ENCODE measurements around the gene UBE3B.
A peak's percentile ranks its signal among the peaks of the same experiment; 100 is the strongest.
"Not testable (repeated sequence)": the region's sequence is repeated elsewhere in the genome, so short reads cannot be mapped to it uniquely, and the experiment has no call there.

Gene UBE3B

DNA sequence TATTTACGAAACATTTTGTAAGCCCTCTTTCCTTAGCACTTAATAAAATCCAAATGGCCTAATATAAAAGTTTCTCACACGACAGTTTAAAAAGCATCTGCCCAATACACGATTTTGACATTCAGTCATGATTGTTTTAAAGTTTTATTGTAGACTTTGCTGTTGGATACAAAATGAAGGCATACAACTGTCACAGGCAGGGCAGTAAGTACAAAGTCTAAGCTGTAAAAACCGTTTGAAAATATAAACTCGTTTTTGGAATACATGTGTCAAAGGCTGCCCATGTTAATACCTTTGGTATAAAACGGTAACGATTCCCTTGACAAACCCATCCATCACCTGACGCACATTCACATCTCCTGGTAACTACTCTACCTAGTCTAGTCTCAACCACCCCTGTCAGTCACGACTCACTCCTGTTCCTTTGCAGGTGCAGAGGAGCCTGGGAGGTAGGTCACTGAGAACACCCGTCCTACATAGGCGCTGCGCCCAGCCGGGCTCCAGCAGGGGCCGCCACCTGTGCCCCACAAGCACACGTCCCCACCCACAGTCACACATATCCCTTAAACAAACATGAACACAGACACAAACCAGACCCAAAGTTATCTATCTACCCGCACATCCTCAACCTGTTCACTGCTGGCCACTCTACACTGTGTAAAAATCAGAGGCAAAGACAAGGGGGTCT is 27.4 kb upstream of the UBE3B start:
- DNase-seq, result no peak

DNA sequence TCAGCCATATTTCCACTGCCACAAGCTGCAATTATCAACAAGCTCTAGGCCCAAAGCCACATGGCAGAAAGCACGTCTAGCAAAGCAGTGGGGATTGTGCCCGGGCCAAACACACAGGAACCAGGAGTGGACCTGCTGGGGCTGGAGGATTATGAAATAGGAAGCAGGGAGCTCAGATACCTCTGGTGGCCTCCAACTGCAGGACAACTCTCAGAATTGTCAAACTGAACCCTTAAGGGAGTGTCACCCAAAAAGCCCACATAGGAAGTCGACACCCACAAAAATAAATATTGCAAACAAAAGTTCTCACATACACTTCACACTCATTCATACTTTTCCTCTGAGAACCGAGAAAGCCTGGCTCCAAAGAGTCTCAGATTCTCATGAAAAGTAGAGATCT is 26.5 kb upstream of the UBE3B start:
- DNase-seq, result no peak

- DNase-seq, result no peak
Measured at GRCh38 chr12:109451400-109451799, 26.0 kb upstream of the UBE3B start.

- no peak for DNase-seq
Measured at GRCh38 chr12:109452489-109452888, 24.9 kb upstream of the UBE3B start.

DNA sequence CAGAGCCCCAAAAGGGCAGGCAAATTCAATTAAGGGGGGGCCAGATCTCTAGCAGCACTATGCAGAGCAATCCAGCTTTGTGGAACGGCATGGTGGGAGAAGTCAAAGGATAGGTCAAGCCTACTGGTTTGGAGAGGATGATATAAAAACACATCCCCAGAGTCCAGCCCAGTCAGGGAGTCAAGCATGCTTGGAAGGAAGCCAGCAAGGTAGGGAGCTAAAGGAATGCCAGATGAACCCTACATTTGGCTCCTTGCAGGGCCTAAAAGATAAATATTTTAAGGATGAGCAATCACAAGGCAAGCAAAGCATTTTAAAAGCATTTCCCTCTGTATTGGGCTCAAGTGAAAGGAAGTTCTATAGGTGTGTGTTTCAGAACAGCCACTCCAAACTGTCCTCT is 21.7 kb upstream of the UBE3B start:
- DNase-seq, result no peak

DNA sequence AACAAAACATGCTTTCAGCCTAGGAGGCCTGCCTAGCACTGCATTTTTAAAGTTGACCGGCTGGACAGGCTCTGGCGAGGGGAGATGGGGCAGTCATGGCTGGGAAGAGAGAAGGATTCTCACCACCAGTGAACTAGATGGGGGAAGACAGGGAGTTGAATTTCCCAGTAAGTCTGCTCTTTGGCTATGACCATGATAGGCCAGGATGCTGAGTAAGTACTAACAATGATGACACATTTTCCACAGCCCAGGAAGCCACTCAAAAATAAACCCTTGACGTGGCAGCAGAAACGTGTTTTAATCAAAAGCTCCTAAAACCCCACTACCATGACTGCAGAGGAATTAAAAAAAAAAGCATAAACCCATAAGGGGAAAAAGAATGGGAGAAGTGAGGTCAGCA is 19.3 kb upstream of the UBE3B start:
- DNase-seq, result no peak

DNA sequence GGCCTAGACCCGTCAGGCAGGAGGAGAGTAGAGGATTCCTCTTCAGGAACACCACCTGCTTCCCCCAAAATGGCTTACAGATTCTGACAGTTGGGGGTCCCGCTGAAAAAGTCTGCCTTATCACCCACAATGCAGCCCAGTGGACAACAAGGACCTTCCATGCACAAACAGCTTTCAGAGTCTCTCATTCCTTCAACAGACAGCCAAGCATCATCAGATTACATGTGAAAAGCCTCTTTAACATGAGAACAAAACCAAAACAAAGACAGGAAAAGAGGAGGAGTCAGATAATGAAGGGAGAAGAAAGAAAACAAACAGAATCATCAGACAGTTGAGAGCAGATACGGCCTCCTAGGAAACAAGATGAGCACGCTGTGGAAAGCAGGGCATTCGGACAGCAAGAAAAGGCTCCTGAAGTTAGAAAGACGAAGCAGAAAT is 18.6 kb upstream of the UBE3B start:
- DNase-seq, result no peak

- DNase-seq, result no peak
Measured at GRCh38 chr12:109459247-109459646, 18.2 kb upstream of the UBE3B start.

- no peak for DNase-seq
Measured at GRCh38 chr12:109460538-109460937, 16.9 kb upstream of the UBE3B start.

GRCh38 chr12:109461049-109461845 is 16.2 kb upstream of the UBE3B start:
- DNase-seq, result peak; percentile 95

- DNase-seq, result peak; percentile 41 to 56
Measured at GRCh38 chr12:109461846-109462756, 15.3 kb upstream of the UBE3B start.

DNA sequence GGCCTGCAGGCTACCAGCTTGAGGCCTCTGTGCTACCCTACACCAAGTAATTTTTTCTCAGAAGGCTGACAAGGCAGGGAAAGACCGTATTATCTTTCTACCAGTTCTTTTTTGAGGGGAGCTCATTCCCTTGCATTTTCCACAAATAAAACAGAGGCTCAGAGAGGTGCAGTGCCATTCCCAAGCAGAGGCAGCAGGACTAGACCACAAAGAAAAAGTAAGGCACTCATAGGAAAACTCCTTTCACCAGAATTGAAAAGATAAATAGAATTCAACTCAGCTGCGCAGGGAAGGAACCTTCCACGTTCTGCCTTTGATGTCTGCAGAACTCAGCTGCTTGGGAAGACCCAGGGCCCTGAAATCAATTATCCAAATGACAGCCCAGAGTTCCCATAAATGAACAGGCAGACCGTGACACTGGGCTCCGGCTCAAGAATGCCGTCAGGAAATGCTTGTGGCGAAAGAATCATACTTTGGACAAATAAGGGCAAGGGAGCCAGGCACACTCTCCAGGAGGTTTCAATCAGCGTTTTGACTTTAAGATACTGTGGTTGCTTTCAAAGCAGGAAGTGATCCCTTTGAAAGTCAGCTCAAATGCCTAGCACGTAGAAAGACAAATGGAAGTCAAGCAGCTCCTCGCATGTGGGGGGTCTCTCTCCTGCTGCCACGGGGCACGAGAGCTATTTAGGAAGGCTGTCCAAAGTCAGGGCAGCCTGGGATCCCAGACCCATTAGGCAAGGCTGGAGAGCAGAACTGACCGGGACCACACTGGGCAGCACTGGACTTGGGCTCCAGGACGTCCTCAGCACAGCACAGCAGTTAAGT is 14.4 kb upstream of the UBE3B start:
- peak; percentile 54 to 59 for DNase-seq

DNA sequence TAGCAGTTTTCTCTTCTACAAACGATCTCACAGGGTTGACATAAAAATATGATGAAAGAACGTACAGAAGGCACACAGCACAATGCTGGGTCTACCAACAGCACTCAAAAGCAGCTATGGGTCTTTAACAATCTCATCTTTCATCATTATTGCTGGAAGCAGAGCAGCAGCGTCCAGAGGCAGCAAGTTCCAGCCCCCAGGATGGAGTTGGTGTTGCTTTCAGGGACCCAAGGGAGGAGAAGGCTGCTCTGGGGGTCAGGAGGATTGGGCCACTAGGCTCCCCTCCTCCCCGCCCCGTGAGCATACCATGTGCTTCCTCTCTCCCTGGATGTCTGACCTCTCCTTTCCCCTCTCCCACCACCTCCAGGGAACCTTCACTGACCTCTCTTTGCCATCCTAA is 13.7 kb upstream of the UBE3B start:
- DNase-seq, result no peak

DNA sequence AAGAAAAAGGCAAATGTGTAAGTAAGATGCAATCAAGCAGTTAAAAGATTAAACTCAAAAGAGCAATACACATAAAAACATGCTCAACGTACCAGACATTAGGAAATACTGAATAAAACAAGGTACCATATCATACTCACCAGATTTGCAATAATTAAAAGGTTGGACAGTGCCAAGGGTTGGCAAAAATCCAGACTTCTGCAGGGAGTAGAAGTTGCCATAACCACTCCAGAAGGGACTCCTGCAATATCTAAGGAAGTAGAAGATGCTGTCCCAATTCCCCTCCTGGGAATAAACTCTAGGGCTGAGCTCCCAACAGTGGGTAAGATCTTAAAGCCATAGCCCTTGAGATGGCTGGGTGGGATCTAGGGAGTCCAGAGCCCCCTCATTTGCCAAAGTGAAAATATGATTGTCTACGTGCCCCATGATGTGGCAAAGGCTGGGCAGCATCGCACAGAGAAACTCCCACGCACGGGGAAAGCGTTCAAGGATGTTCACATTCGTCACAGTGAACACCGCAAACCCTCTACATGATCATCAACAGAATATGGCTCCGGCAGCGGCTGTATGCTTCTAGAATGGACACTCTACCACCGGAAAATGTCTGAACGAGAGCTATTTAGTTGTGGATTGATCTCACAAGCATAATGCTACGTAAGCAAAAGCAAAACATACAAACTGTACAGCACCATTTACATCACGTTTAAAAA is 12.6 kb upstream of the UBE3B start:
- DNase-seq, result no peak

GRCh38 chr12:109466305-109466704 is 11.1 kb upstream of the UBE3B start:
- peak in 1 of 2 donors; percentile 4 for DNase-seq

- no peak for DNase-seq
Measured at GRCh38 chr12:109466821-109467220, 10.6 kb upstream of the UBE3B start.

GRCh38 chr12:109467978-109468676 is 9.3 kb upstream of the UBE3B start:
- DNase-seq, result peak; percentile 89 to 90

GRCh38 chr12:109469517-109469916 is 7.9 kb upstream of the UBE3B start:
- DNase-seq, result peak in 1 of 2 donors; percentile 4

GRCh38 chr12:109473006-109473405 is 4.4 kb upstream of the UBE3B start:
- no peak for DNase-seq

- not testable (repeated sequence) for DNase-seq
Measured at GRCh38 chr12:109473526-109474270, 3.7 kb upstream of the UBE3B start.

All from inflammatory macrophage (primary cell).